GM18951 (cell line): ENCODE measurements around the gene FBN2.
"Not testable (repeated sequence)": the region's sequence is repeated elsewhere in the genome, so short reads cannot be mapped to it uniquely, and the experiment has no call there.

ENCODE experiments used
- POLR2A ChIP-seq: IDR thresholded peaks from 4 replicates; pipeline ENCODE4 v1.6.1; 2011; ENCODE audit warnings: mild to moderate bottlenecking; ENCODE audit not compliant: insufficient read length, insufficient read depth; ENCODE audit errors: extremely low read depth
- in situ Hi-C: fragments of 300-500 bp; cut with MboI; formaldehyde crosslinking; loops from one replicate; pipeline ENCODE4 v1.12.0; 2022; ENCODE audit warnings: low sequenced_read_pairs, mixed read lengths, inconsistent platforms; ENCODE audit not compliant: unreplicated experiment

The FBN2 gene

GRCh38 chr5:128455841-128456361 is 82.1 kb downstream of the FBN2 start:
- in situ Hi-C loops = no loop called here
- no peak for TF ChIP-seq POLR2A

GRCh38 chr5:128453121-128453520 is 84.9 kb downstream of the FBN2 start:
- no peak for TF ChIP-seq POLR2A
- in situ Hi-C loops = no loop called here

- in situ Hi-C loops = not testable (repeated sequence)
Measured at GRCh38 chr5:128447224-128447623, 90.8 kb downstream of the FBN2 start.

GRCh38 chr5:128441941-128442350 is 96.1 kb downstream of the FBN2 start:
- TF ChIP-seq POLR2A = no peak
- in situ Hi-C loops = no loop called here

- in situ Hi-C loops = no loop called here
- no peak for TF ChIP-seq POLR2A
Measured at GRCh38 chr5:128441165-128441564, 96.9 kb downstream of the FBN2 start.

- in situ Hi-C loops = no loop called here
- no peak for TF ChIP-seq POLR2A
Measured at GRCh38 chr5:128436749-128437188, 101.3 kb downstream of the FBN2 start.

- in situ Hi-C loops = no loop called here
- no peak for TF ChIP-seq POLR2A
Measured at GRCh38 chr5:128435861-128436260, 102.2 kb downstream of the FBN2 start.

GRCh38 chr5:128434993-128435392 is 103.1 kb downstream of the FBN2 start:
- TF ChIP-seq POLR2A = no peak
- in situ Hi-C loops = no loop called here

GRCh38 chr5:128432913-128433440 is 105.1 kb downstream of the FBN2 start:
- in situ Hi-C loops = no loop called here
- no peak for TF ChIP-seq POLR2A

- in situ Hi-C loops = no loop called here
- no peak for TF ChIP-seq POLR2A
Measured at GRCh38 chr5:128427921-128428320, 110.1 kb downstream of the FBN2 start.

- TF ChIP-seq POLR2A = no peak
- in situ Hi-C loops = no loop called here
Measured at GRCh38 chr5:128426090-128426534, 111.9 kb downstream of the FBN2 start.

GRCh38 chr5:128424646-128425045 is 113.4 kb downstream of the FBN2 start:
- TF ChIP-seq POLR2A = no peak
- in situ Hi-C loops = no loop called here

GRCh38 chr5:128422612-128423011 is 115.4 kb downstream of the FBN2 start:
- in situ Hi-C loops = no loop called here

GRCh38 chr5:128414469-128414868 is 123.6 kb downstream of the FBN2 start:
- TF ChIP-seq POLR2A = no peak
- in situ Hi-C loops = no loop called here

More at GRCh38 chr5:128422612-128423011, 115.4 kb downstream of the FBN2 start:
- TF ChIP-seq POLR2A = no peak

- no peak for TF ChIP-seq POLR2A
- in situ Hi-C loops = no loop called here
Measured at GRCh38 chr5:128413356-128413755, 124.7 kb downstream of the FBN2 start.
